ENCODE results near the gene SYT5.

DNA sequence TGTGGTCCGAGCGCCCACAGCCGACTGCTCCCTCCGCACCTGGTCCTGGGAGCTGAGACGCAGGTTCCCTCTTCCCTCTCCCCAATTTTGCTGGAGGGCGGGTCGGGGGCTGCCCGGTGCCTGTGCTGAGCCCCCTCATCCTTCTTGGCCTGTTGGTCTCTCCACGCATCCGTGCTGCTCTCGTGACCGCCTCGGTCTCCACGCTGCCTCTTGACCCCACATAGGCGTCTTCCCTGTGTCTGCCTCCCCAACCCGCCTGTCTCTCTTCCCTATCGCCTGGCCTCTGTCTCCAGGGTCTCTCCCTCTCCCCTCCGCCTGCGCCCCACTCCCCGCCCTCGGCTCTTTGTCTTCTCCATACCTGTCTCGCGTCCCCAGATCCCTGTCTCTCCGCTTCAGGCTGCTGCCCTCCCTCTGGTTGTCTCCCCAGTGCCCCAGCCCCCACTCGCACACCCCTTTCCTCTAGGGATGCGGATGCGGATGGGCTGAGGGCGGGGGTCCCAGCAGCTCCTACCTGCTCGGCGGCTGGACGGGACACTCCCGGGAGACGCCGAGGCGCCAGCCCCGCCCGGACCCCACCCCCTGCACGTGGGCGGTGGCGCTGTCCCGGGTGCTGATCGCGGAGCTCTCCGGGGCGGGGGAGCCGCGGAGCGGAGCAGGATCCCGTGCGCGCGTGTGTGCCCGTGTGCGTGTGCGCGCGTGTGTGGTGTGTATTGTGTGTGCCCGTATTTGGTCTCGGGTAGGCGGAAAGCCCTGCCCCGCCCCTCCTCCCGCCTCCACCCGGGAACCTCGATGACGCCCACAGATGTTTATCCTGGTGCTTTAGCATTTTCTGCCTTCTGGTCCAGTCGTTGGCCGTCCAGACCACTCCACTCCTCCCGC is at the start of gene SYT5:
- TF ChIP-seq, protein P1, sequence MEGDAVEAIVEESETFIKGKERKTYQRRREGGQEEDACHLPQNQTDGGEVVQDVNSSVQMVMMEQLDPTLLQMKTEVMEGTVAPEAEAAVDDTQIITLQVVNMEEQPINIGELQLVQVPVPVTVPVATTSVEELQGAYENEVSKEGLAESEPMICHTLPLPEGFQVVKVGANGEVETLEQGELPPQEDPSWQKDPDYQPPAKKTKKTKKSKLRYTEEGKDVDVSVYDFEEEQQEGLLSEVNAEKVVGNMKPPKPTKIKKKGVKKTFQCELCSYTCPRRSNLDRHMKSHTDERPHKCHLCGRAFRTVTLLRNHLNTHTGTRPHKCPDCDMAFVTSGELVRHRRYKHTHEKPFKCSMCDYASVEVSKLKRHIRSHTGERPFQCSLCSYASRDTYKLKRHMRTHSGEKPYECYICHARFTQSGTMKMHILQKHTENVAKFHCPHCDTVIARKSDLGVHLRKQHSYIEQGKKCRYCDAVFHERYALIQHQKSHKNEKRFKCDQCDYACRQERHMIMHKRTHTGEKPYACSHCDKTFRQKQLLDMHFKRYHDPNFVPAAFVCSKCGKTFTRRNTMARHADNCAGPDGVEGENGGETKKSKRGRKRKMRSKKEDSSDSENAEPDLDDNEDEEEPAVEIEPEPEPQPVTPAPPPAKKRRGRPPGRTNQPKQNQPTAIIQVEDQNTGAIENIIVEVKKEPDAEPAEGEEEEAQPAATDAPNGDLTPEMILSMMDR (conservative IDR thresholded peaks at IDR 0.05; ENCODE audit: low read length) = no peak
- no peak for TF ChIP-seq EZH2phosphoT487 (IDR thresholded peaks at IDR 0.05; ENCODE audit: borderline replicate concordance, low read depth, low read length)

Measured in OCI-LY7 (cell line).